Activated naive CD8-positive, alpha-beta T cell treated with anti-CD3 and anti-CD28 coated beads, Interleukin-2, amount 50 U/mL, for 24 hours (primary cell): ENCODE data around the gene ANKRD23.
A peak's percentile ranks its signal among the peaks of the same experiment; 100 is the strongest.
"Not testable (repeated sequence)": the region's sequence is repeated elsewhere in the genome, so short reads cannot be mapped to it uniquely, and the experiment has no call there.

ENCODE experiments used
- ATAC-seq: fragments of 150-1000 bp; cut with Tn5 transposase; one replicate; pipeline ENCODE4 v1.10.0; 2021
- DNase-seq: peaks from one replicate; pipeline ENCODE4 v3.0.0; 2021
- H3K27ac Mint-ChIP-seq: one replicate; pipeline ENCODE4 v1.8.0; 2021; ENCODE audit warnings: mild to moderate bottlenecking, mixed read lengths
- H3K27me3 Mint-ChIP-seq: one replicate; pipeline ENCODE4 v1.8.0; 2021; ENCODE audit warnings: mixed read lengths
- H3K36me3 Mint-ChIP-seq: one replicate; pipeline ENCODE4 v1.8.0; 2021; ENCODE audit warnings: low read depth, mixed read lengths
- H3K4me1 Mint-ChIP-seq: one replicate; pipeline ENCODE4 v1.8.0; 2021; ENCODE audit warnings: mixed read lengths
- H3K4me3 Mint-ChIP-seq: one replicate; pipeline ENCODE4 v1.8.0; 2021; ENCODE audit warnings: mild to moderate bottlenecking, moderate library complexity, mixed read lengths
- H3K9me3 Mint-ChIP-seq: one replicate; pipeline ENCODE4 v1.8.0; 2021; ENCODE audit warnings: mixed read lengths

The ANKRD23 gene

DNA sequence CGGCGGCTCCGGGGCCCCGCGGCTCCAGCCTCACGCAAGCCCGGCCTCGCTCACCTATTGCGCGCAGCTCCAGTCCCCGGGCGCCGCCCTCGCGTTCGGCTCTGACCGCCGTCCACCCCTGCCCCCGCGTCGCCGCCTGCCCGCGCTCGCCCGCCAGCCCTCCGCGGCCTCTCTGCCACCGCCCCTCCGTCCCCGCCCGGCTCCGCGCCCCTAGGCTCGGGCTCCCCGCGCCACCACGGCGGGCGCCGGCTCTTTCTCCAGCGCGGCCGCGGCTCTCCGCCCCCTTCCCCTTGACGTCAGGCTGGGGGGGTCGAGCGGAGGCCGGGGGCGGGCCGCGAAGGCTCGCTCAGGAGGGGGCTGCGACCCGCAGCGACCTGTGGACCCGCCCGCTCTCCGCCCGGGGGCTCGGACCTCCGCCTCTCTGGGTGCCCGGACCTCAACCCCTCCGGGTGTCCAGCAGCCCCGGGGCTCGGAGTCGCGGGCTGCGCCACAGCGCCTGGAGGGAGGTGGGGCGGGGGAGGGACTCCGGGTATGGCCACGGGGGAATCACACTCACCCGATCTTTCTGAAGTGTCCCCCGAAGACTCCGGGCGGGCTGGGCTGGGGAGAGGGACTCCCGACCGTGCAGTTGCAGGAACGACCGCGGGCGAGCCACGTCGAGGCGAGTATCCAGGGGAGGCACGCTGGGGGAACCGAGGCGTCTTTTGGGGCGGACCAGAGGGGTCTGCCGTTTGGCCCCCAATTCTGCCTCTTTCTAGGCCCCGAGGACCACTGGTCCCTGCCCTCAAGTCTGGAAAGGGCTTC, 26.2 kb upstream of the ANKRD23 start, which contains the start of gene SEMA4C:
Gene SEMA4C, minus strand, starts transcription at position 259 of the 804 bp plus-strand sequence. CDS start 2,194 bp downstream, outside the sequence.
- no peaks in the 10 kb centered on the region for H3K9me3 Mint-ChIP-seq
- peaks cover 6% of the 10 kb centered on the region for H3K27me3 Mint-ChIP-seq
- DNase-seq (peak; percentile 53), ATAC-seq (no peak)
- peak within 1 kb of the TSS; percentile 63 for H3K27ac Mint-ChIP-seq
- peak within 1 kb of the TSS; percentile 82 for H3K4me3 Mint-ChIP-seq
- H3K36me3 Mint-ChIP-seq: no peaks in the 10 kb centered on the region
- H3K4me1 Mint-ChIP-seq: peaks cover 53% of the 10 kb centered on the region

DNA sequence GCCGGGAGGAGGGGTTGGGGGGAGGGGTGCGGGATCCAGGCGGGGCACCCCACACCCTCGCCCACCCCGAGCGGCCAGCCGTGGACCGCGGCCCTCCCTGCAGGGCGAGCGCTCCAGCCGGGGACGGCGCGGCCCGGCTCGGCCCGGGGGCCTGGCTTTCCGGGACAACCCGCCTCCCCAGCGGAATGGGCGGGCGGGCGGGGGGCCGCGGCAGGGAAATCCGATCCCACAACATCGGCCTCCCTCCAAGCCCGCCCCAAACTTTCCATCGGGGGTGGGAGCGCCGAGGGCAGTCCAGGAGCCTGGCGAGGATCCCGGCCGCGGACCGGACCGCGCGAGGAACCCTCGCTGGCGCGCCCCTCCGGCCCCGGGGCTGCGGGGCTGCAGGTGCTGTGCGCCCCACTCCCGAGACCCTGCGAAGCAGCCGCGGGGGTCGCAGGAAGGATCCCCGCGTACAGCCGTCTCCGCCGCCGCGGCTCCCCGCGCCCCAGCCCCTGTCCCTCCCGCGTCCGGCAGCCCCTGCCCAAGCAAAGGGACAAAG, 25.5 kb upstream of the ANKRD23 start:
- H3K27ac Mint-ChIP-seq: no peak overlapping the region
- ATAC-seq (no peak), DNase-seq (no peak)
- no peaks in the 10 kb centered on the region for H3K9me3 Mint-ChIP-seq
- no peaks in the 10 kb centered on the region for H3K36me3 Mint-ChIP-seq
- peaks cover 6% of the 10 kb centered on the region for H3K27me3 Mint-ChIP-seq
- H3K4me1 Mint-ChIP-seq: peaks cover 46% of the 10 kb centered on the region
- H3K4me3 Mint-ChIP-seq: peak overlapping the region; percentile 82

DNA sequence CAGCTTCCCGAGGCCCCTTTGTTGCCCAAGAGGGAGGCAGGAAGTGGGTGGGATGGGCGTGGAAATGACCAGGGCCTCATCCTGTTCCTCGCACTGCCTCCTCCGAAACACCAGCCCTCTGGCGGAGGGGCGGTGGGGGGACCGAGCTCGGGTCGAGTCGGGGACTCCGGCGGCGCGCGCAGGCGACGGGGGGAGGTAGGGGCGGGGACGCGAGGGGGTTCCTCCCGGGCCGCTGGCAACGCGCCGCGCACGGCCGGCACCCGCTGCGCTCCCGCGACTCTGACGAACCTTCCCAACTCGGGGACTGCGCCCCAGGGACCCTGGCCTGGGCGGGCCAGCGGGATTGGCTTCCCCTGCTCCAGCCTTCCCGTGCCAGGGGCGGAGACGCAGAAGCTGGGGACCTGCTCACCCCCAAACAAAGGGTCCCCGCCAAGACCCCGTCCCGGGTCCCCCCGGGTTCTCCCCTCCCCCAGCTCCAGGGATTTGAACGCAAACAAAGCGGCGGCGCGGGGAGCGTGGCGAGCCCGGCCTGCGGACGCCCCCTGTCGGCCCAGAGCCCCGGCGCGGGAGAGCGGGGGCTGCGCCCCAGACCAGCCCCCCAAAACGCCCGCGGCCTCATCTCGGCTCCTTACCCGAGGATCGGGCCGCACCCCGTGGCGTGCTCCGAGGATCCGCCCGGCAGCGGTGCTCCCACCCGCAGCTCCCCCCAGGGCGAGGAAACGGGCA, 24.9 kb upstream of the ANKRD23 start:
- Mint-ChIP-seq H3K9me3 (no peaks in the 10 kb centered on the region), H3K4me1 (peaks cover 40% of the 10 kb centered on the region), H3K27ac (peak overlapping the region; percentile 77), H3K36me3 (no peaks in the 10 kb centered on the region), H3K27me3 (peaks cover 6% of the 10 kb centered on the region), H3K4me3 (peak overlapping the region; percentile 82)
- DNase-seq (peak; percentile 72), ATAC-seq (peak; percentile 57)

DNA sequence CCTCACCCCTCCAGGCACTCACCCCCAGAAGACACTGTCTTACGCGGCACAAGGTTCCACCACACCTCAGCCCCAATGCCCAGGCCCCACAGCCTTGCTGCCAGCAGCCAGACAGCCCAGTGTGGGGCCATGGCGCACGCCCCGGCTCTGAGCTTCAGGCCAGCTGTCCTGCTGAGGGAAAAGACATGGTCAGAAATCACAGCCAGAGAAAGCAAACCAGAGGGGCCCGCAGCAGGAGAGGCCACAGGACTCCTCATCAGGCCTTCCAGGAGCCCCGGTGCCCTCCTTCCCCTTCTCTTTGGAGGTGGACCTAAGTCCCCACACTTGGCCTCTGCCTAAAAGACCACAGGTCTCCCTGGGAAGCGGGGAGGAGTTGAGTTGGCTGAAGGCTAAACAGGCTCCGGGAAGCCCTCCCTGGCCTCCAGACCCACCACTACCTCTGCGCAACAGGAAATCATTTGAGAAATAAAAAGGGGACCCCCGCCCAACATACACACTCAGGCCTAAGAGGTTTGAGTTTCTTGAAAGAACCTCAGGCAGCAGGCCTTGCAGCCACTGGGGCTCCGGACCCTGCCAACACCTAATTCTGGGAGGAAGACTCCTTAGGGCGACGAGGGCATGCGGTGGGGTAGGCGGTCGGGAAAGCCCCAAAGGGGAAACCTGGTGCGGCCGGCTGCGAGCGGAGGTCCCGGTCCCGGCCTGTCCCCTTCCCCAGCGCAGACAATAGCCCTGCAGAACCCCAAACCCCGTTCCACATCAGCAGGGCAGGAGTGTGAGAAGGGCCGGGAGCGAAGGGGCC, 24.1 kb upstream of the ANKRD23 start:
- Mint-ChIP-seq H3K36me3 (no peaks in the 10 kb centered on the region), H3K27ac (peak overlapping the region; percentile 77), H3K9me3 (no peaks in the 10 kb centered on the region), H3K4me1 (peaks cover 33% of the 10 kb centered on the region), H3K4me3 (peak overlapping the region; percentile 82), H3K27me3 (peaks cover 6% of the 10 kb centered on the region)
- DNase-seq: peak; percentile 61
- ATAC-seq: peak; percentile 5

DNA sequence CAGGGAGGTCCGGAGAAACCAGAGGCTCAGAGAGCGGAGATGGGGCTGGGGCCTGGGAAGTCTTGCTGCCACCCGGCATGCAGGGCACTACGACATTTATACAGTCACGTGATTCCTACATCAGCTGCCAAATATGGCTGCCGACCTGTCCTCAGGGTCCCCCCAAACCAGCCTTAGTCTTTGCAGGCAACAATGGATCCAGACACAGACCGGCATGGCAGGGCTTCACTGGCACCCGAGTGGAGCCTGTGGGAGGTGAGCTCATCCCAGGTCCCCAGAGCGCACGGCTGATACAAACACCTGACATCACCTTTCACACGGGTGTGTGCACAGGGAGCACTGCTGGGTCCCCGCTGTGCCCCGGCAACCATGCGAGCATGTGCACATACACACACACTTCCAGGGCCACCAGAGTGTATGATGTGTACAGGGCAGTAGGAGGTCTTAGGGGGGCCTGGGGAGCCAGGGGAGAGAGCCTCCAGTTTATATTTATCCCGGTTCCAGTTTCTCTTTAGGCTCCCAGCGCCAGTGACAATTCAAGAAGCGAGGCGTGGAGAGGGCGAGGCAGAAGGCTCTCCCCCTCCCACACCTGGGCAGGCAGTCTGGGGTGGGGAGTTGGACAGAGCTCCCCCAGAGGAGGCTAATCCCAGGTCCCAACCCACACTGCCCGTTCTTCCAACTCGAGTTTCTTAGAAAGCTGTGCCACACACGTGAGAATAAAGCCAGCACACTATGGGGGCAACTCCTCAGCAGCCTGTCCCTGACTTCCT, 23.4 kb upstream of the ANKRD23 start:
- DNase-seq: no peak
- no peak for ATAC-seq
- Mint-ChIP-seq H3K27ac (no peak overlapping the region), H3K4me3 (peak overlapping the region; percentile 82), H3K9me3 (no peaks in the 10 kb centered on the region), H3K27me3 (peaks cover 6% of the 10 kb centered on the region), H3K4me1 (peaks cover 26% of the 10 kb centered on the region), H3K36me3 (peaks cover under 1% of the 10 kb centered on the region)

DNA sequence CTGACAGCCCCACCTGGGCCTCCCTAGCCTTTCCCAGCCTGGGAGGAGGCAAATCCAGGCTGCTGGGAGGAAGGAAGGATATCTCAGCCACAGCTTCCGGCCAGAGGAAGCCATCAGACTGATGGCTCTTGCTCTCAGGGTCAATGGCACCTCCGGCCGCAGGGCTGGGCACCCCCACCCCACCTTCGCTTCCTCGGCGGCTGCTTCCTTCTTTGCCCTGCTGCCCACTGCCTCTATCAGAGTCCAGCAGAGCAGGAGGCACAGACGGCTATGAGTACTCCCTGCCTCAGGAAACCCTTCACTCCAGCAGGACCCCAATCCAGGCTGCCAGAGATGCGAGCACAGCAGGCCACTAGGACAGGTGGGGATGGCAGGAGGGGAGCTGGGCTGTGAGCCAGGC, 22.8 kb upstream of the ANKRD23 start:
- H3K36me3 Mint-ChIP-seq: peaks cover 4% of the 10 kb centered on the region
- peaks cover 6% of the 10 kb centered on the region for H3K27me3 Mint-ChIP-seq
- no peak overlapping the region for H3K27ac Mint-ChIP-seq
- H3K9me3 Mint-ChIP-seq: no peaks in the 10 kb centered on the region
- DNase-seq (no peak), ATAC-seq (no peak)
- H3K4me3 Mint-ChIP-seq: no peak overlapping the region
- peaks cover 26% of the 10 kb centered on the region for H3K4me1 Mint-ChIP-seq

DNA sequence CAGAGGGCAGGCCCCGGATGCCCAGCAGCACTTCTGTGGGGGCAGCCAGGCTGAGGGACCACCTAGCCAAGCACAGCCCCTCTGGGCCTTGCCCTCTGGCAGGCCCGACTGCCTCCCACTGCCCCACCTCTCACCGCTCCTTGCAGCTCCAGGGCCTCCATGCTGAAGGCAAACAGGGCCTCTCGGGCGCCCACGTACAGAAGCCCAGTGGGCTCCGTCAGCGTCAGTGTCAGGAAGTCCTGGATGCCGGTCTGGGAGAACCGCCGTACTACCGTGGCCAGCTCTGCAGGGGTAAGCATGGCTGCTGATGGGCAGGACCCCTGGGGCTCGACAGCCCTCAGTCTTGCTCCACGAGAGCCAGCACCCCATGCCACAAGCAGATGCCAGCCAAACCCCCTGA, 22.3 kb upstream of the ANKRD23 start:
- Mint-ChIP-seq H3K27ac (no peak overlapping the region), H3K4me3 (no peak overlapping the region), H3K36me3 (peaks cover 4% of the 10 kb centered on the region), H3K27me3 (peaks cover 3% of the 10 kb centered on the region), H3K4me1 (peaks cover 24% of the 10 kb centered on the region), H3K9me3 (no peaks in the 10 kb centered on the region)
- ATAC-seq: no peak
- no peak for DNase-seq

DNA sequence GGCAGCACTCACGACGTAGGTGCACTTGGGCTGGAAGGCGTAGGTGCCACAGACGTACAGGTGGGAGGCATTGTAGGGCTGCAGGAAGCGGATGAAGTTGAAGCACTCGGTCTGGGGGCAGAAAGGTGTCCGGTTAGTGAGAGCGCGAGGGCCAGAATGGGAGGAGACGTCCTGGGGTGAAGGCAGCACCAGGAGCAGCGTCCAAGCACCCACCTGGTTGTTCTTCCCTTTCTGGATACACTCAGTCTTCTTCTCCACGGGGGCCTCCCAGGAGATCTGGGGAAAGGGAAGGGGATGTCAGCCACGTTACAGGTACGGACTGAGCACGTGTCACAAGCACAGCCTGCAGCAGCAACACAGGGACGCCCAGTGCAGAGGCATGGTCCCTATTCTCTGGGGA, 21.8 kb upstream of the ANKRD23 start:
- Mint-ChIP-seq H3K36me3 (peaks cover 4% of the 10 kb centered on the region), H3K9me3 (no peaks in the 10 kb centered on the region), H3K4me1 (peaks cover 19% of the 10 kb centered on the region), H3K4me3 (no peak overlapping the region), H3K27me3 (no peaks in the 10 kb centered on the region), H3K27ac (no peak overlapping the region)
- DNase-seq (no peak), ATAC-seq (no peak)

DNA sequence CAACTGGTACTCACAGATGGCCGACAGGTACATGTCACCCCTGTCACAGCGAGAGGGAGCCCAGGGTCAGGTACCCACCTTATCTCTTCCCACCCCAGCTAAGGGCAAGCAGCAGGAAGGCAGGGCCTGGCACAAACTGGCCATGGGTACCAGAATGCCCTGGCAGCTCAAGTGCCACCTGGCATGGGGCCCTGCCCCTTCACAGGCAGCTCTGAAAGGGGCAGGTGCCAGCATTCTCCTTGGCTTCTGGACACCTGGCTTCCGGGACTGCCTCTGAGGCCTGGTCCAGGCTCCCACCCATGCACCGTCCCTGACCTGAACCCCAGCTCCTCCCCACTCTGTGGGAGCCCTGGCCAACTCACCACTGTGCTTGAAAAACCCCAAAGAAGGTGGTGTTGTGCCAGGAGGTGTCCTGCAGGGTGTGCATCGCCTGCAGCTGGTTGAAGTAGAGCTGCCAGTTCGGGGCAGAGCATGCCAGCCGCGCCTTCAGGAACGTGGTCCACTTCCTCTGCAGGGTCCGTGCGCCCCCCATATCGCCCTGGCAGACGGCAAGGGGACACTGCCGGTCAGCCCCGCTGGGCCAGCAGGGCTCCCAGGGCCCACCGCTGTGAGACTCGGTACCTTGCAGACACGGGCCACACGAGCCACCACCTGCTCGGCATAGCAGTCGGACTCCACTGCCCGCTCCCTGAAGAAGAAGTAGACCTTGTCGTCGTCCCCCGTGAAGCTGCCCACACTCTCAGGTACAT, 20.7 kb upstream of the ANKRD23 start:
- no peak for ATAC-seq
- Mint-ChIP-seq H3K27ac (no peak overlapping the region), H3K36me3 (peaks cover 4% of the 10 kb centered on the region), H3K27me3 (no peaks in the 10 kb centered on the region), H3K9me3 (no peaks in the 10 kb centered on the region), H3K4me3 (no peak overlapping the region), H3K4me1 (peaks cover 25% of the 10 kb centered on the region)
- no peak for DNase-seq

DNA sequence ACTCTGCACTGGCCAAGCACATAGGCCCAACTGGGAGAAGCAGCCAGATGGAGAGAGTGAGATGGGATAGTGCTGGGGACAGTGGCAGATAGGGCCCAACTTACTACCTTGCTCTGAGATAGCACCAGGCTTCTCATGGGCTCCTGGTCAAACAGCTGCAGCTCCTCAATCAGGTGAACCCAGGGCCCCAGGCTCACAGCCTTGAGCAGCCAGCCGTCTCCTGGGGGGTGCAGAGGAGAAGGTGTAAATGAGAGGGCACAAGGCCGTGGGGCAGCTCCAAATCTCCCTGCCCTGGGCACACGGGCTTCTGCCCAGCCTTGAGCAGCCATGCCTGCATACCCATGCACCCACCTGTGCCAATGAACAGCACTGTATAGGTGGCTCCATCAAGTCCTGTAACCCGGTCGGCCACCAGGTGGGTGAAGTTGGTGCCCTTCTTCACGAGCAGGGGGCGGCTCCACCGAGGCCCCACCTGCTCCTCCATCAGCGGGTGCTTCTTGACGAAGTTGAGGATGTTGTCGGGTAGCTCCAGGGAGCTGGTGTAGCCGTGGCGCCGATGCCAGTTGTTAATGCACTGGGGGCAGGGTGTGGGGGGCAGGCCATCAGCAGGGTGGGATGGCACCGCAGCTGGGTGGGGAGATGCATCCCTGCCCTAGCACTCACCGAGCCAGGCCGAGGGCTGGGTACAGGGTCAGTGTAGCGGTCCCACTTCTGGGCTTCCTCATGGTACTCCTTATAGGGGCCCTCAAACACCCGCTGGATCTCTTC, 19.9 kb upstream of the ANKRD23 start:
- peaks cover 30% of the 10 kb centered on the region for H3K4me1 Mint-ChIP-seq
- H3K9me3 Mint-ChIP-seq: no peaks in the 10 kb centered on the region
- DNase-seq (no peak), ATAC-seq (no peak)
- H3K4me3 Mint-ChIP-seq: no peak overlapping the region
- H3K27ac Mint-ChIP-seq: peak overlapping the region; percentile 31
- peaks cover 4% of the 10 kb centered on the region for H3K36me3 Mint-ChIP-seq
- H3K27me3 Mint-ChIP-seq: no peaks in the 10 kb centered on the region

DNA sequence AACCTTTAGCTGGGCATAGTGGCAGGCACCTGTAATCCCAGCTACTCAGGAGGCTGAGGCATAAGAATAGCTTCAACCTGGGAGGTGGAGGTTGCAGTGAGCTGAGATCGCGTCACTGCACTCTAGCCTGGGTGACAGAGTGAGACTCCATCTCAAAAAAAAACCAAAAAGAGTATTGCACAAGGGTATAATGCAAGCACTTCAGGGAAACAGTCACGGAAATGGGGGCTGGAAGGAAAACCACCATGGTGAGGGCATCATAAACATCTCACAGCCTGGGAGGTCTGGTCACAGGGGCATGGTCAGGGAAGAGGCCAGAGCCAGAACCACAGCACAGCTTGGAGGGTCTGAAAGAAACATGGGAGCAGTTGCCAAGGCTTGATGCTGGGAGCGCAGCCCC, 19.2 kb upstream of the ANKRD23 start:
- H3K4me1 Mint-ChIP-seq: peaks cover 31% of the 10 kb centered on the region
- not testable (repeated sequence) for H3K4me3 Mint-ChIP-seq, ATAC-seq, H3K27ac Mint-ChIP-seq, H3K36me3 Mint-ChIP-seq, DNase-seq, H3K27me3 Mint-ChIP-seq, H3K9me3 Mint-ChIP-seq

DNA sequence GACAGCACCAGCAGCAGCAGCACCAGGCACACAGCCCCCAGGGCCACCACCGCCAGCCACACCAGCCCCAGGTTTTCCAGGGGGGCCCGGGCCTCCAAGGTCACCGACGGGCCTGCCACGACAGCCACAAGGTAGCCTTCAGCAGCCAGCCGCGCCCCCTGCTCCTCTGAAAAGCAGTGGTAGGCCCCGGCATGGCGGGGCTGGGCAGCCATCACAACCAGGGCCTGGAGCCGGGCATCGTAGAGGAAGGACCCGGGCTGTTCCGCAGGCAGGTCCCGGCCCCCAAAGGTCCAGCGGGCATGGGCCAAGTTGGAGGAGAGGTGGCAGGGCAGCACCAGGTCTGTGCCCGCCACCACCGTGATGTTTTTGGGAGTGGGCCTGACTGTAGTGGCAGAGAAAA, 17.3 kb upstream of the ANKRD23 start:
- Mint-ChIP-seq H3K4me1 (peaks cover 27% of the 10 kb centered on the region), H3K27me3 (no peaks in the 10 kb centered on the region), H3K4me3 (no peak overlapping the region), H3K9me3 (no peaks in the 10 kb centered on the region), H3K36me3 (peaks cover 4% of the 10 kb centered on the region), H3K27ac (no peak overlapping the region)
- ATAC-seq (no peak), DNase-seq (no peak)
